H1 (cell line): ENCODE results near the gene SEMA7A. TPM values are rescaled to one million over a fixed set of nuclear protein-coding genes. Genes with fewer than 3 reads are reported as not detected.

Source experiments
- polyA plus RNA-seq, 7 experiments: library from polyadenylated mRNA; depleted of rRNA in 3 of 7; stranded (reverse) in 5 of 7; unstranded in 2 of 7; fragments of >200 nt in 5 of 7; fragments of 200-250 nt in 2 of 7; gene quantifications; 1 replicate in 5 of 7; 2 replicates in 1 of 7; 4 replicates in 1 of 7; pipeline versions ENCODE4 v1.2.1 to v1.2.3, GENCODE V29; 2011 to 2013; ENCODE audit warnings: missing spikeins in 2 of 7, mixed read lengths in 2 of 7
- total RNA-seq: library from RNA; stranded (reverse); fragmentation: NEBNext Ultra II Directional; extraction: Animal tissue kit (Norgen Biotek cat#: 25700); gene quantifications from 2 replicates; pipeline ENCODE4 v1.2.1, GENCODE V29; 2021
- TF ChIP-seq, protein P1 (sequence below): fragments of 300-600 bp; sonication (generic); IDR thresholded peaks from 2 replicates; pipeline ENCODE4 v1.7.1; 2012; ENCODE audit warnings: low read length, moderate library complexity, mild to moderate bottlenecking, inconsistent platforms; ENCODE audit not compliant: insufficient replicate concordance

The SEMA7A gene
- total and polyA plus RNA-seq, 2 of the 8 experiments (the other 6 are each of a cell fraction or from before 2014, with no cell fraction given) = 10.7 to 15.0 TPM

DNA sequence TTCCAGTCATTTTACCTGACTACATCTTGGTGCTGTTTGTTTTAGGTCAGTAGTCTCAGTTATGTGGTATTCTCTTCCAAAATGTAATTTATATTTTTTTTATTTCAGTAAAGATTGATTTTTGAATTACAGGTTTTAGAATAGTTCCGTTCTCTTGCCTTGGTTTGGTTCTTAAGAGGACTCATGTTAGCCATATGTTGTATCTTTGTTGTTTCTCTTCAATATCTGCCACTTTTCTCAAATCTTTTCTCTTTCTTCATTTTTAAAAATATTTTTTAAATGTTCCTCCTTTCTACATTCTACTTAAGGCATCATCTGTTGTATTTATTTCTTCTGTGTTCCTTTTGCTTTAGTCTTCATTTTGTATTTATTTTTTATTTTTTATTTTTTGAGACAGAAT lies 32.8 kb upstream of the SEMA7A start (continued):
- TF ChIP-seq, protein P1, sequence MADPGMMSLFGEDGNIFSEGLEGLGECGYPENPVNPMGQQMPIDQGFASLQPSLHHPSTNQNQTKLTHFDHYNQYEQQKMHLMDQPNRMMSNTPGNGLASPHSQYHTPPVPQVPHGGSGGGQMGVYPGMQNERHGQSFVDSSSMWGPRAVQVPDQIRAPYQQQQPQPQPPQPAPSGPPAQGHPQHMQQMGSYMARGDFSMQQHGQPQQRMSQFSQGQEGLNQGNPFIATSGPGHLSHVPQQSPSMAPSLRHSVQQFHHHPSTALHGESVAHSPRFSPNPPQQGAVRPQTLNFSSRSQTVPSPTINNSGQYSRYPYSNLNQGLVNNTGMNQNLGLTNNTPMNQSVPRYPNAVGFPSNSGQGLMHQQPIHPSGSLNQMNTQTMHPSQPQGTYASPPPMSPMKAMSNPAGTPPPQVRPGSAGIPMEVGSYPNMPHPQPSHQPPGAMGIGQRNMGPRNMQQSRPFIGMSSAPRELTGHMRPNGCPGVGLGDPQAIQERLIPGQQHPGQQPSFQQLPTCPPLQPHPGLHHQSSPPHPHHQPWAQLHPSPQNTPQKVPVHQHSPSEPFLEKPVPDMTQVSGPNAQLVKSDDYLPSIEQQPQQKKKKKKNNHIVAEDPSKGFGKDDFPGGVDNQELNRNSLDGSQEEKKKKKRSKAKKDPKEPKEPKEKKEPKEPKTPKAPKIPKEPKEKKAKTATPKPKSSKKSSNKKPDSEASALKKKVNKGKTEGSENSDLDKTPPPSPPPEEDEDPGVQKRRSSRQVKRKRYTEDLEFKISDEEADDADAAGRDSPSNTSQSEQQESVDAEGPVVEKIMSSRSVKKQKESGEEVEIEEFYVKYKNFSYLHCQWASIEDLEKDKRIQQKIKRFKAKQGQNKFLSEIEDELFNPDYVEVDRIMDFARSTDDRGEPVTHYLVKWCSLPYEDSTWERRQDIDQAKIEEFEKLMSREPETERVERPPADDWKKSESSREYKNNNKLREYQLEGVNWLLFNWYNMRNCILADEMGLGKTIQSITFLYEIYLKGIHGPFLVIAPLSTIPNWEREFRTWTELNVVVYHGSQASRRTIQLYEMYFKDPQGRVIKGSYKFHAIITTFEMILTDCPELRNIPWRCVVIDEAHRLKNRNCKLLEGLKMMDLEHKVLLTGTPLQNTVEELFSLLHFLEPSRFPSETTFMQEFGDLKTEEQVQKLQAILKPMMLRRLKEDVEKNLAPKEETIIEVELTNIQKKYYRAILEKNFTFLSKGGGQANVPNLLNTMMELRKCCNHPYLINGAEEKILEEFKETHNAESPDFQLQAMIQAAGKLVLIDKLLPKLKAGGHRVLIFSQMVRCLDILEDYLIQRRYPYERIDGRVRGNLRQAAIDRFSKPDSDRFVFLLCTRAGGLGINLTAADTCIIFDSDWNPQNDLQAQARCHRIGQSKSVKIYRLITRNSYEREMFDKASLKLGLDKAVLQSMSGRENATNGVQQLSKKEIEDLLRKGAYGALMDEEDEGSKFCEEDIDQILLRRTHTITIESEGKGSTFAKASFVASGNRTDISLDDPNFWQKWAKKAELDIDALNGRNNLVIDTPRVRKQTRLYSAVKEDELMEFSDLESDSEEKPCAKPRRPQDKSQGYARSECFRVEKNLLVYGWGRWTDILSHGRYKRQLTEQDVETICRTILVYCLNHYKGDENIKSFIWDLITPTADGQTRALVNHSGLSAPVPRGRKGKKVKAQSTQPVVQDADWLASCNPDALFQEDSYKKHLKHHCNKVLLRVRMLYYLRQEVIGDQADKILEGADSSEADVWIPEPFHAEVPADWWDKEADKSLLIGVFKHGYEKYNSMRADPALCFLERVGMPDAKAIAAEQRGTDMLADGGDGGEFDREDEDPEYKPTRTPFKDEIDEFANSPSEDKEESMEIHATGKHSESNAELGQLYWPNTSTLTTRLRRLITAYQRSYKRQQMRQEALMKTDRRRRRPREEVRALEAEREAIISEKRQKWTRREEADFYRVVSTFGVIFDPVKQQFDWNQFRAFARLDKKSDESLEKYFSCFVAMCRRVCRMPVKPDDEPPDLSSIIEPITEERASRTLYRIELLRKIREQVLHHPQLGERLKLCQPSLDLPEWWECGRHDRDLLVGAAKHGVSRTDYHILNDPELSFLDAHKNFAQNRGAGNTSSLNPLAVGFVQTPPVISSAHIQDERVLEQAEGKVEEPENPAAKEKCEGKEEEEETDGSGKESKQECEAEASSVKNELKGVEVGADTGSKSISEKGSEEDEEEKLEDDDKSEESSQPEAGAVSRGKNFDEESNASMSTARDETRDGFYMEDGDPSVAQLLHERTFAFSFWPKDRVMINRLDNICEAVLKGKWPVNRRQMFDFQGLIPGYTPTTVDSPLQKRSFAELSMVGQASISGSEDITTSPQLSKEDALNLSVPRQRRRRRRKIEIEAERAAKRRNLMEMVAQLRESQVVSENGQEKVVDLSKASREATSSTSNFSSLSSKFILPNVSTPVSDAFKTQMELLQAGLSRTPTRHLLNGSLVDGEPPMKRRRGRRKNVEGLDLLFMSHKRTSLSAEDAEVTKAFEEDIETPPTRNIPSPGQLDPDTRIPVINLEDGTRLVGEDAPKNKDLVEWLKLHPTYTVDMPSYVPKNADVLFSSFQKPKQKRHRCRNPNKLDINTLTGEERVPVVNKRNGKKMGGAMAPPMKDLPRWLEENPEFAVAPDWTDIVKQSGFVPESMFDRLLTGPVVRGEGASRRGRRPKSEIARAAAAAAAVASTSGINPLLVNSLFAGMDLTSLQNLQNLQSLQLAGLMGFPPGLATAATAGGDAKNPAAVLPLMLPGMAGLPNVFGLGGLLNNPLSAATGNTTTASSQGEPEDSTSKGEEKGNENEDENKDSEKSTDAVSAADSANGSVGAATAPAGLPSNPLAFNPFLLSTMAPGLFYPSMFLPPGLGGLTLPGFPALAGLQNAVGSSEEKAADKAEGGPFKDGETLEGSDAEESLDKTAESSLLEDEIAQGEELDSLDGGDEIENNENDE = no peak
